Osteocyte (in vitro differentiated cells): ENCODE data around the gene TLE6. TPM values are rescaled to one million over a fixed set of nuclear protein-coding genes. Genes with fewer than 3 reads are reported as not detected.
"Not testable (repeated sequence)": the region's sequence is repeated elsewhere in the genome, so short reads cannot be mapped to it uniquely, and the experiment has no call there.

Source experiments
- DNase-seq: peaks from one replicate; pipeline ENCODE4 v3.0.0; 2021; ENCODE audit warnings: mixed read lengths; ENCODE audit not compliant: unreplicated experiment; ENCODE audit errors: extremely low spot score
- H3K27ac Mint-ChIP-seq: one replicate; pipeline ENCODE4 v1.8.0; 2021; ENCODE audit warnings: mild to moderate bottlenecking, mixed read lengths; ENCODE audit not compliant: unreplicated experiment
- H3K27me3 Mint-ChIP-seq: one replicate; pipeline ENCODE4 v1.8.0; 2021; ENCODE audit warnings: mixed read lengths; ENCODE audit not compliant: unreplicated experiment
- H3K36me3 Mint-ChIP-seq: one replicate; pipeline ENCODE4 v1.8.0; 2021; ENCODE audit warnings: mixed read lengths; ENCODE audit not compliant: unreplicated experiment
- H3K4me1 Mint-ChIP-seq: one replicate; pipeline ENCODE4 v1.8.0; 2021; ENCODE audit warnings: mixed read lengths; ENCODE audit not compliant: unreplicated experiment
- H3K4me3 Mint-ChIP-seq: one replicate; pipeline ENCODE4 v1.8.0; 2021; ENCODE audit warnings: mild to moderate bottlenecking, moderate library complexity, mixed read lengths; ENCODE audit not compliant: unreplicated experiment
- H3K9me3 Mint-ChIP-seq: one replicate; pipeline ENCODE4 v1.8.0; 2021; ENCODE audit warnings: mixed read lengths; ENCODE audit not compliant: unreplicated experiment
- total RNA-seq: library from RNA; stranded (reverse); gene quantifications from 2 replicates; pipeline ENCODE4 v1.2.1, GENCODE V29; 2021
- TF ChIP-seq, protein P1 (sequence below): fragments of 200-600 bp; sonication (generic); IDR thresholded peaks from 2 replicates; pipeline ENCODE4 v1.5.0; 2021; ENCODE audit warnings: antibody characterized with exemption, mild to moderate bottlenecking, moderate library complexity

Gene TLE6
- total RNA-seq, 1 donor from 2014 or later: 1.5 TPM

DNA sequence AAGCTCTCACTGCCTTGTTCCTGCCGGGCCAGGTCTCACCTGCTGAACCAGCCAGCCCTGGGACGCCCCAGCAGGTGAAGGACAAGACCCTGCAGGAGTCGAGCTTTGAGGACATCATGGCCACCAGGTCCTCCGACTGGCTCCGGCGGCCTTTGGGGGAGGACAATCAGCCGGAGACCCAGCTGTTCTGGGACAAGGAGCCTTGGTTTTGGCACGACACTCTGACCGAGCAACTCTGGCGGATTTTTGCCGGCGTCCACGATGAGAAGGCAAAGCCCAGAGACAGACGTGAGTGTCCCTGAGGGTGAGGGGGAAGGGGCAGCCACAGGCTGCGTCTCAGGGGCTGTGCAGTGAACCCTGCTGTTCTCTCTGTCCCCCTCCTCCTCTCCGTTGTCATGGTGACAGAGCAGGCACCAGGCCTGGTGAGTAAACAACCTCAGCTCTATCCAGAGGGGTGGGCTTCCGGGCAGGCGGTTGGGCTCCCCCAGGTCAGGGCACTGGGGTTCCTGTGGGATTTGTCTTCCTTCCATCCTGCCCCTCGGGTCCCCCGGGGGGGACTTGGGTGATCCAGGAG, 9.7 kb downstream of the TLE6 start:
- Mint-ChIP-seq H3K36me3 (no peaks in the 10 kb centered on the region), H3K27ac (no peak overlapping the region), H3K27me3 (peaks cover 14% of the 10 kb centered on the region), H3K9me3 (no peaks in the 10 kb centered on the region), H3K4me3 (no peak overlapping the region), H3K4me1 (peaks cover 28% of the 10 kb centered on the region)
- DNase-seq: no peak
- TF ChIP-seq, protein P1, sequence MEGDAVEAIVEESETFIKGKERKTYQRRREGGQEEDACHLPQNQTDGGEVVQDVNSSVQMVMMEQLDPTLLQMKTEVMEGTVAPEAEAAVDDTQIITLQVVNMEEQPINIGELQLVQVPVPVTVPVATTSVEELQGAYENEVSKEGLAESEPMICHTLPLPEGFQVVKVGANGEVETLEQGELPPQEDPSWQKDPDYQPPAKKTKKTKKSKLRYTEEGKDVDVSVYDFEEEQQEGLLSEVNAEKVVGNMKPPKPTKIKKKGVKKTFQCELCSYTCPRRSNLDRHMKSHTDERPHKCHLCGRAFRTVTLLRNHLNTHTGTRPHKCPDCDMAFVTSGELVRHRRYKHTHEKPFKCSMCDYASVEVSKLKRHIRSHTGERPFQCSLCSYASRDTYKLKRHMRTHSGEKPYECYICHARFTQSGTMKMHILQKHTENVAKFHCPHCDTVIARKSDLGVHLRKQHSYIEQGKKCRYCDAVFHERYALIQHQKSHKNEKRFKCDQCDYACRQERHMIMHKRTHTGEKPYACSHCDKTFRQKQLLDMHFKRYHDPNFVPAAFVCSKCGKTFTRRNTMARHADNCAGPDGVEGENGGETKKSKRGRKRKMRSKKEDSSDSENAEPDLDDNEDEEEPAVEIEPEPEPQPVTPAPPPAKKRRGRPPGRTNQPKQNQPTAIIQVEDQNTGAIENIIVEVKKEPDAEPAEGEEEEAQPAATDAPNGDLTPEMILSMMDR: no peak

DNA sequence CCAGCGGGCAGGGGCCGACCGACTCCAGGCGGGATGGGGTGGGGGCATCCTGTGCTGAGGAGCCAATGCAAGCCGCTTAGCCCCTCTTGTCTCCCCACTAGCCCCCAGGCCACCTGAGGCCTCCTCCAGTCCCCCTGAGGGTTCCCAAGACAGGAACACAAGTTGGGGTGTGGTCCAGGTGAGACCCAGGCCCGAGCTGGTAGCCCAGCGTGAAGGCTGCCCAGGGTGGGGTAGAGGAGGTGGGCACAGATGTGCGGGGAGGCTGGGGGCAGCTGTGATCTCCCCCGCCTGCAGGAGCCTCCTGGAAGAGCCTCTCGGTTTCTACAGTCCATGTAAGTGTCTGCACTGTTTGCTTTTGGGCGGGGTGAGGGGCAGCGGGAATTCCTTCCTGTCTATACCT, 10.4 kb downstream of the TLE6 start:
- no peaks in the 10 kb centered on the region for H3K36me3 Mint-ChIP-seq
- peaks cover 20% of the 10 kb centered on the region for H3K4me1 Mint-ChIP-seq
- peaks cover 14% of the 10 kb centered on the region for H3K27me3 Mint-ChIP-seq
- H3K9me3 Mint-ChIP-seq: no peaks in the 10 kb centered on the region
- no peak overlapping the region for H3K4me3 Mint-ChIP-seq
- DNase-seq: no peak
- TF ChIP-seq, protein P1: no peak
- no peak overlapping the region for H3K27ac Mint-ChIP-seq

DNA sequence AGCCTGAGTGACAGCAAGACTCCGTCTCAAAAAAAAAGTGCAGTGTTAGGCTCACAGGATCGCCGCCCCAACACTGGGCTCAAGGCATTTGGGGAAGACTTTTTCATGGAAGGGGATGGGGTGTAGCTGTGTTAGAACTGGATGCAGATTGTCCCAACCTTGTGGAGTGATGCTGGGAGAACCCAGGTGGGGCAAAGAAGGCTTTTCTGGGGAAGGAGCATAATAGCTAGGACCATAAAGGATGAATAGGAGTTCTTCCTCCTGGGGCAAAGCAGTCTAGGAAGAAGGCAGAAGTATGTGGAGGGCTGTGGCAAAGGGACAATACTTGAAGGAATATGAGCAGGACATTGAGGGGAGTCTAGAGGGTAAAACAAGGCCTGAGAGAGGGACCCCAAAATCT, 11.2 kb downstream of the TLE6 start:
- H3K36me3 Mint-ChIP-seq: no peaks in the 10 kb centered on the region
- no peaks in the 10 kb centered on the region for H3K9me3 Mint-ChIP-seq
- TF ChIP-seq, protein P1: no peak
- H3K27me3 Mint-ChIP-seq: peaks cover 14% of the 10 kb centered on the region
- peaks cover 13% of the 10 kb centered on the region for H3K4me1 Mint-ChIP-seq
- DNase-seq: no peak
- H3K27ac Mint-ChIP-seq: no peak overlapping the region
- H3K4me3 Mint-ChIP-seq: no peak overlapping the region

DNA sequence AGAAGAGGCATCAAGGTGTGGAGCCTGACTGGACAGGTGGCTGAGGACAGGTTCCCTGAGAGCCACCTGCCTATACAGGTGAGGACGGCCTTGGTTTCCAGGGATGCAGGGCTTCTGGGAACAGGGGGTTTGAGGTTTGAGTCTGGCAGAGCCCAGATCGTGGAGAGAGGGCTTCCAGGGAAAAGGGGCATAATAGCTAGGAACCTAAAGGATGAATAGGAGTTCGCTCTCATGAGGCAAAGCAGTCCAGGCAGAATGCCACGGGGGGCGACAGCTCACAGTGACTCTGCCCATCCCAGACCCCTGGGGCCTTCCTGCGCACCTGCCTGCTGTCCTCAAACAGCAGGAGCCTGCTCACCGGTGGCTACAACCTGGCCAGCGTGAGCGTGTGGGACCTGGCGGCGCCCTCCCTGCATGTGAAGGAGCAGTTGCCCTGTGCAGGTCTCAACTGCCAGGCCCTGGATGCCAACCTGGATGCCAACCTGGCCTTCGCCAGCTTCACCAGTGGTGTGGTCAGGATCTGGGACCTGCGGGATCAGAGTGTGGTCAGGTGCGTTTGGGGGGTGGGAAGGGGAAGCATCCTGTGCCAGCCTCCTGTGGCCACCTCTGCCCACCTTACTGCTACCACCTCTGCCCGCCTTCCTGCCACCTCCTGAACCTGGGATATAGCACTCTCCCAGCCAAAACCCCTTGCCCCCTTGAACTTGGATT, 12.0 kb downstream of the TLE6 start:
- TF ChIP-seq, protein P1: no peak
- H3K4me1 Mint-ChIP-seq: peaks cover 6% of the 10 kb centered on the region
- no peaks in the 10 kb centered on the region for H3K36me3 Mint-ChIP-seq

DNA sequence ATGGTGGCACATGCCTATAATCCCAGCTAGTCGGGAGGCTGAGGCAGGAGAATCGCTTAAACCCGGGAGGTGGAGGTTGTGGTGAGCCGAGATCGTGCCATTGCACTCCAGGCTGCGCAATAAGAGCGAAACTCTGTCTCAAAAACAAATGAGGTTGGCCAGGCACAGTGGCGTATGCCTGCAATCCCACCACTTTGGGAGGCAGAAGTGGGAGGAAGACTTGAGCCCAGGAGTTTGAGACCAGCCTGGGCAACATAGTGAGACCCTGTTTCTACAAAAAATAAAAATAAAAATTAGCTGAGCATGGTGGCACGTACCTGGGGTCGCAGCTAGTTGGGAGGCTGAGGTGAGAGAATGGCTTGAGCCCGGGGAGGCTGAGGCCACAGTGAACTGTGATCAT, 15.0 kb downstream of the TLE6 start:
- H3K9me3 Mint-ChIP-seq, H3K4me3 Mint-ChIP-seq, H3K36me3 Mint-ChIP-seq, H3K4me1 Mint-ChIP-seq, H3K27ac Mint-ChIP-seq, H3K27me3 Mint-ChIP-seq, DNase-seq: not testable (repeated sequence)

More for the DNA sequence above, 12.0 kb downstream of the TLE6 start:
- Mint-ChIP-seq H3K4me3 (no peak overlapping the region), H3K9me3 (no peaks in the 10 kb centered on the region), H3K27ac (no peak overlapping the region), H3K27me3 (peaks cover 14% of the 10 kb centered on the region)
- no peak for DNase-seq
